Non-pigmented ciliary epithelial cell (primary cell): ENCODE results near the gene NHP2.
"Not testable (repeated sequence)": the region's sequence is repeated elsewhere in the genome, so short reads cannot be mapped to it uniquely, and the experiment has no call there.

ENCODE experiments used
- DNase-seq: peaks from one replicate; pipeline ENCODE4 v3.0.0-alpha.2; 2010; ENCODE audit warnings: low read depth

Gene NHP2

GRCh38 chr5:178130576-178131445, 22.9 kb downstream of the NHP2 start, which contains the start of gene RMND5B:
Gene RMND5B (plus strand): TSS chr5:178131014. CDS start chr5:178138120, 7,106 bp downstream.
- no peak for DNase-seq

GRCh38 chr5:178130234-178130575, 23.5 kb downstream of the NHP2 start:
- not testable (repeated sequence) for DNase-seq

- DNase-seq, result no peak
Observed at GRCh38 chr5:178129296-178129695, 24.4 kb downstream of the NHP2 start.

- not testable (repeated sequence) for DNase-seq
Observed at GRCh38 chr5:178127300-178128009, 26.2 kb downstream of the NHP2 start.

GRCh38 chr5:178126556-178126955, 27.1 kb downstream of the NHP2 start:
- no peak for DNase-seq

- no peak for DNase-seq
Observed at GRCh38 chr5:178125253-178125906, 28.3 kb downstream of the NHP2 start.

- DNase-seq, result no peak
Observed at GRCh38 chr5:178123966-178124925, 29.4 kb downstream of the NHP2 start.

GRCh38 chr5:178123094-178123965, 30.4 kb downstream of the NHP2 start:
- DNase-seq, result no peak

GRCh38 chr5:178122346-178122745, 31.3 kb downstream of the NHP2 start:
- no peak for DNase-seq

GRCh38 chr5:178121391-178122276, 32.1 kb downstream of the NHP2 start:
- DNase-seq, result no peak

GRCh38 chr5:178120607-178121357, 32.9 kb downstream of the NHP2 start:
- peak; percentile 18 for DNase-seq

- no peak for DNase-seq
Observed at GRCh38 chr5:178119915-178120606, 33.6 kb downstream of the NHP2 start.

GRCh38 chr5:178117923-178118701, 35.6 kb downstream of the NHP2 start:
- no peak for DNase-seq

- no peak for DNase-seq
Observed at GRCh38 chr5:178116143-178116885, 37.4 kb downstream of the NHP2 start.

GRCh38 chr5:178115814-178116142, 37.9 kb downstream of the NHP2 start:
- no peak for DNase-seq

- DNase-seq, result no peak
Observed at GRCh38 chr5:178115136-178115813, 38.4 kb downstream of the NHP2 start.
